ENCODE data around the gene DACH2. TPM values are rescaled to one million over a fixed set of nuclear protein-coding genes. Genes with fewer than 3 reads are reported as not detected.

DACH2 gene
- total RNA-seq, 1 donor from 2014 or later = not detected

GRCh38 chrX:86507331-86507730 is 359.1 kb downstream of the DACH2 start:
- Histone ChIP-seq H3K4me1 (no peaks in the 10 kb centered on the region), H3K4me3 (no peak overlapping the region), H3K27me3 (ENCODE audit: low read depth) (no peaks in the 10 kb centered on the region), H3K36me3 (no peaks in the 10 kb centered on the region), H3K9me3 (replicated peaks) (no peaks in the 10 kb centered on the region), H3K27ac (replicated peaks) (no peak overlapping the region)
- TF ChIP-seq CTCF (IDR thresholded peaks at IDR 0.05; ENCODE audit: borderline replicate concordance) = no peak
- intact Hi-C loops (cut with micrococcal nuclease) = no loop called here
- no peak for DNase-seq

- Histone ChIP-seq H3K36me3 (no peaks in the 10 kb centered on the region), H3K27me3 (ENCODE audit: low read depth) (no peaks in the 10 kb centered on the region), H3K4me3 (no peak overlapping the region), H3K4me1 (no peaks in the 10 kb centered on the region), H3K9me3 (replicated peaks) (no peaks in the 10 kb centered on the region), H3K27ac (replicated peaks) (no peak overlapping the region)
- TF ChIP-seq CTCF (IDR thresholded peaks at IDR 0.05; ENCODE audit: borderline replicate concordance) = no peak
- DNase-seq = no peak
- intact Hi-C loops (cut with micrococcal nuclease) = no loop called here
Observed at GRCh38 chrX:86579777-86580176, 431.5 kb downstream of the DACH2 start.

- Histone ChIP-seq H3K27me3 (ENCODE audit: low read depth) (no peaks in the 10 kb centered on the region), H3K9me3 (replicated peaks) (peaks cover 4% of the 10 kb centered on the region), H3K36me3 (no peaks in the 10 kb centered on the region), H3K27ac (replicated peaks) (no peak overlapping the region), H3K4me1 (no peaks in the 10 kb centered on the region), H3K4me3 (no peak overlapping the region)
- TF ChIP-seq CTCF (IDR thresholded peaks at IDR 0.05; ENCODE audit: borderline replicate concordance) = no peak
- no peak for DNase-seq
- intact Hi-C loops (cut with micrococcal nuclease) = no loop called here
Observed at GRCh38 chrX:86604607-86605006, 456.4 kb downstream of the DACH2 start.

- H3K4me1 ChIP-seq = no peaks in the 10 kb centered on the region
- no peaks in the 10 kb centered on the region for H3K9me3 ChIP-seq (replicated peaks)
- intact Hi-C loops (cut with micrococcal nuclease) = no loop called here
- no peak overlapping the region for H3K4me3 ChIP-seq
- no peak for TF ChIP-seq CTCF (IDR thresholded peaks at IDR 0.05; ENCODE audit: borderline replicate concordance)
- no peak overlapping the region for H3K27ac ChIP-seq (replicated peaks)
- no peaks in the 10 kb centered on the region for H3K27me3 ChIP-seq (ENCODE audit: low read depth)
- H3K36me3 ChIP-seq = no peaks in the 10 kb centered on the region
- no peak for DNase-seq
Observed at GRCh38 chrX:86696951-86697350, 548.7 kb downstream of the DACH2 start.

GRCh38 chrX:86711531-86712180 is 563.4 kb downstream of the DACH2 start:
- H3K4me1 ChIP-seq = no peaks in the 10 kb centered on the region
- H3K9me3 ChIP-seq (replicated peaks) = no peaks in the 10 kb centered on the region

More at GRCh38 chrX:86711531-86712180, 563.4 kb downstream of the DACH2 start:
- H3K27me3 ChIP-seq (ENCODE audit: low read depth) = no peaks in the 10 kb centered on the region
- intact Hi-C loops (cut with micrococcal nuclease) = loop anchor here (10.0 kb wide), 1 partner anchor 63 kb away; no protein-coding TSS in a partner anchor
- no peak for DNase-seq
- no peak for TF ChIP-seq CTCF (IDR thresholded peaks at IDR 0.05; ENCODE audit: borderline replicate concordance)
- H3K36me3 ChIP-seq = no peaks in the 10 kb centered on the region
- H3K27ac ChIP-seq (replicated peaks) = no peak overlapping the region
- H3K4me3 ChIP-seq = no peak overlapping the region

Measured in left ventricle myocardium inferior (tissue), 1 donor.